ENCODE measurements around the gene SLC34A1.

GRCh38 chr5:177428574-177429217 lies 44.5 kb downstream of the SLC34A1 start:
- TF ChIP-seq CTCF (conservative IDR thresholded peaks at IDR 0.05; ENCODE audit: low read length) (no peak), EZH2phosphoT487 (IDR thresholded peaks at IDR 0.05; ENCODE audit: borderline replicate concordance, low read depth, low read length) (no peak)

All from OCI-LY7 (cell line).